NOMO-1 treated with DMSO at 0.1 percent for 48 hours (cell line): ENCODE data around the gene FBL.

ENCODE experiments used
- DNase-seq: peaks from one replicate; lab custom pipeline; 2025; ENCODE audit not compliant: unreplicated experiment; lab: John Stamatoyannopoulos, UW

The FBL gene

DNA sequence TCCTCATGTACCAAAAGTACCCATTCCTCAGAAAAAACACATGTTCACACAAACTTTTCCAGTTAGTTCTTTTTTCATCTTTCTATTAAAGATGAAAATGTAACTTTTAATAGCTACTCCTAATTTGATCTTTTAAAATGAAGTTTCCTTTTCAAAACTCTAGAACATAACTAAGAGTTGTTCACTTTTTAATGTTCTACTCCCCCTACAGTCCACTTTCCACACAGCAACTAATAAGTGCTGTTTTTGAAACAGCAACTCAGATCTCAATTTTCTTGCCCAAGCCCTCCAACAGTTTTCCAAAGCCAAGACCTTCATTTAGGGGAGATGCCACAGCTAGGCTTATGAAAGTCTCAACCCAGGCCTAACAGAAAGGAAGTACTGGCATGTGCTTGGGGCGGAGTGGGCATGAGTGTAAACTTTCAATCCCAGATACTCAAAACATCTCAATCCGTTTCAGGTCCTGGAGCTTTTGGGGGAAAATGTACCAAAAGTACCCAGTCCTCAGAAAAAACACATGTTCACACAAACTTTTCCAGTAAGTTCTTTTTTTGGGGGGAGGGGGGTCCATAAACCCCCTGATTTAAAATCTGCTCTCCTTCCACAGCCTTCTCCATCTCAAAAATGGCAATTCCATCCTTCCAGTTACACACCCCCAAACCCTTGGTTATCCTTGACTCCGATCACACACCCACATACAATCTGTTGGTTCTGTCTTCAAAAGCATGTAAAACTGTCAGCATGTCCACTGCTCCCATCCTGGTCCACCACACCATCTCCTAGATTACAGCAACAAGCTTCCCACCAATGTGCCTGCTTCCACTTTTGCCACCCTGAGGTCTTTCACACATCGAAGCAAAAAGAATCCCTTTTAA is 2.0 kb downstream of the FBL start:
- peak; percentile 52 for DNase-seq

DNA sequence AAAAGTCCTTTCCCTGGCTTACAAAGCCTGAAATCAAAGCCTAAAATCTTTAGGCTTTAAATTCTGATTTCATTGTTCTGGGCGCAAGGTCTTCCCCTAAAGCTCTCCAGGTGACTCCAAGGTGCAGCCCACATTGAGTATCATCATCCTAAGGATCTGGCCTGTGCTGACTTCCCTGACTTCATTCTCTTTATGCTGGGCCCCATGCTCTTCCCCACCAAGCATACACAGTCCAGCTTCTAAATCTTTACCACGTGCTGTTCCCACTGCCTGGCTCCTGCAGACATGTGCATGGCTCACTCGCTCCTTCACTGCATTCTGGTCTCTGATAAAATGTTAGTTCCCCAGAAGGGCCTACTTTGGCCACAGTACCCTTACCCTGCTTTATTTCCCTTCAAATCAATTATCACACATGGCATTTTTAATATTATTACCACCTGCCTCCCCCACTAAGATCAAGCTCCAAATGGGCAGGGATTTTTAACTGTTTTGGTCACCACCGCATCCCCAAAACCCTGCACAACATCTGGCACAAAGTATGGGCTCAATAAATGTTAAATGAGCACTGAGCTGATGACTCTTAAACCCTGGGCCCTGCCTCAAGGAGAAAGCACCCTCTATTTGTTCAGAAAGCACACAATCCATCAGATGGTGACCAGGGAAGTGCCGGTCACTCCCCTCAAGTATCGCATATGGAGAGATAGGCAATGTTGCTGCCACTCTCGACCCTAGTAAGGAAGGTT is 3.3 kb downstream of the FBL start:
- DNase-seq, result no peak

DNA sequence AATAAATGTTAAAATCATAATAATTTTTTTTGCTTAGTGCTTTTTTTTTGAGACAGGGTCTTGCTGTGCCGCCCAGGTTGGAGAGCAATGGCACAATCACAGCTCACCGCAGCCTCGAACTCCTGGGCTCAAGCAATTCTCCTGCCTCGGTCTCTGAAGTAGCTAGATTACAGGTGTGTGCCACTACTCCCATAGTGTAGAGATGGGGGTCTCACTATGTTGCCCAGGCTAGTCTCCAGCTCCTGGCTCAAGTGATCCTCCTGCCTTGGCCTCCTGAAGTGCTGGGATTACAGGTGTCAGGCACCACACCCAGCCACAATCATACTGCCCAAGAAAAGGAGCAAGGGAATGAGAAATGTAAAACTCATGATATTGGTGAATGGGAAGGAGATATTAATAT is 5.1 kb downstream of the FBL start:
- no peak for DNase-seq

DNA sequence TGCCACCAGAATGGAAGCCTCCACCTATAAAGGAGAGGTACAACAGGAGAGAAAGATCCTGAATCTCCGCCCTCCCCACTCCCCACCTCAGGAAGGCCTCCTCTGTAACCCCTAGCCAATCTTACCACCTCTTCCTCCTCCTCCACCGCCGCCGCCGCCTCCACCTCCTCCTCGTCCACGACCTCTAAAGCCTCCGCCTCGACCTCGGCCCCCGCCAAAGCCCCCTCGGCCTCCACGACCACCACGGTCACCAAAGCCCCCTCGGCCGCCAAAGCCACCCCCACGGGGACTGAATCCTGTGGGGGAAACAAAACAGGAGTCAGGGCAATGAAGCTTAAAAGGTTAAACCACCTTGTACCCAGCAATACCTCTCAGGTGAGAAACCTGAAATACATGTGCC is 5.7 kb downstream of the FBL start:
- no peak for DNase-seq

DNA sequence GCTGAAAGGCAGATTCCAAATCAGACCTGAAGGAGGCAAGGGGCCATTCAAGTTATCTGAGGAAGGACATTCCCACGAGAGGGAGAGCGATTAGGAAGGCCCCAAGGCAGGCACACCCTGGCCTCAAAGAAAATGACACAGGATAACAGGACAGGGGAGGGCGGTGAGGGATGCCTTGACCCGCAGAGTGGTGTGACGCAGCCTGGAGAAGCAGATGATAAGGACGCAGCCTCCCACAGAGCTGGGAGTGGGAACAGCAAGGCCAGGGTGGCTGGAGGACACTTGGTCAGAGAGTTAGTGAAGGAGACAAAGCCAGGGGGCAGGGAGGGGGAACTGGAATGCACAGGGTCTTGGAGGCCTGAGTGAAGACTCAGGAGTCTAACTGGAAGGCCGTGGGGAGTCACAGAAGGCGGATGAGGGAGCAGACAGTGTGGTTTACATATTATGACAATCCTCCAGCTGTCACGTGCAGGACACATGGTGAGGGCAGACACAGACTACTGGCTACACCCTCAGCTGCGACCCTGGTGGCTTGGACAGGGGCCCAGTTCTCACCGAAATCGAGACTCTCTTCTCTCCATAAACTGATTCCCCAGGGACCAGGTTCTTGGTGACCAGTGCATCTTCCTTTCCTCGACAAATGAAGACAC is 6.4 kb downstream of the FBL start:
- DNase-seq, result no peak

DNA sequence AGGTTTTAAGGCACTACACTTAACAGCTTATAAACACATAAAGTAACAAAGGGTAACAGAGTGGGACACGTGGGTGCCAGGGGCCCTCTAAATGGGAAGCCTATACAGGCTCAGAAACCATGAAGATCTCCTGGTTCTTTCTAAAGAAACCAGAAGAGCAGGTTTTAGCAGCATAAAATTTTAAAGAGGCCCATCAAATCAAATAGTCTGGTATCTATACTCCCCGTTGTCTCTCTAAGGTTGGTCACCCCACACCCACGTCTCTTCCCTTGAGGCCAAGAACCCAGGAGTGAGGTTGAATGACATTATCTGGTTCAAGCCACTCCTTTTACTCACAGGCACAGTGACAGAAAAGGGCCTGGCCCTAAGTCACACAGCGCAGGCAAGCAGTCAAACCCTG is 7.6 kb downstream of the FBL start:
- no peak for DNase-seq

DNA sequence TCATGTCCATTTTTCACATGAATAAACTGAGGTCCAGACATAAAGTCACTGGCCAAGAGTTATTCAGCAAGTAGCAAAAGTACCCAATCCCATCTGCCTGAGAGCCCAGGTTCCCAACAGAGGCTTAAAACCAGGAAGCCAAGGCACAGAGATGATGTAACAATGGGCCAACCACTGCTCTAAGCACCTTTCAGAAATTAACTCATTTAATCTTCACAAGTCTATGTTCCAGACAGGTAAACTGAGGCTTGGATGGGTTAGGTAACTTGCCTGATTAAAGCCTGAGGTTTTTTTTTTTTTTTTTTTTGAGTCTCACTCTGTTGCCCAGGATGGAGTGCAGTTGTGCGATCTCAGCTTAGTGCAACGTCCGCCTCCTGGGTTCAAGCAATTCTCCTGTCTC is 8.2 kb downstream of the FBL start:
- DNase-seq, result no peak

DNA sequence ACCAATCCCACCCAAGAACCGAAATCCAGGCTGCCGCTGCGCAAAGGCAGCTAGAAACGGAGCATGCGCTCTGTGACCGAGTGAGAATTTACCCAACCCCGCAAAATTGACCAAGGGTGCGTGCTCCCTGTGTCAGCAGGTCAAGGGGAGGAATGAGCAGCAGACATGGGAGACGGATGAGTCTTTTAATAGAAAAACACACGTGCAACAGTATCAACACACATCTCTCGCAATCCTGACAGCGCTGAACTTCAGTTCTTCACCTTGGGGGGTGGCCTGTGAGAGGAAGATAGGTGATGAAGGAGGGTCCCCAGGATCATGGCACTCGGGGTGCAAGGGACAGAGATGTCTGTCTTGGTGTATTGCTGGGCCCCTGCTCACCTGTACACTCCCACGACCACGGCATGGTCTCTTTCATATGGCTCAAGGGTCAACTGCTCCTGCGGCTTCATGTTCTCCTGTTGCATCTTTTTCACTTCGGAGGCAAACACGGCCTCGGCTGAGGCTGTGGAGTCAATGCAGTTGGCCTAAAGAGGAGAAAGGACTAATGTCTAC is 11.8 kb downstream of the FBL start:
- DNase-seq, result no peak

DNA sequence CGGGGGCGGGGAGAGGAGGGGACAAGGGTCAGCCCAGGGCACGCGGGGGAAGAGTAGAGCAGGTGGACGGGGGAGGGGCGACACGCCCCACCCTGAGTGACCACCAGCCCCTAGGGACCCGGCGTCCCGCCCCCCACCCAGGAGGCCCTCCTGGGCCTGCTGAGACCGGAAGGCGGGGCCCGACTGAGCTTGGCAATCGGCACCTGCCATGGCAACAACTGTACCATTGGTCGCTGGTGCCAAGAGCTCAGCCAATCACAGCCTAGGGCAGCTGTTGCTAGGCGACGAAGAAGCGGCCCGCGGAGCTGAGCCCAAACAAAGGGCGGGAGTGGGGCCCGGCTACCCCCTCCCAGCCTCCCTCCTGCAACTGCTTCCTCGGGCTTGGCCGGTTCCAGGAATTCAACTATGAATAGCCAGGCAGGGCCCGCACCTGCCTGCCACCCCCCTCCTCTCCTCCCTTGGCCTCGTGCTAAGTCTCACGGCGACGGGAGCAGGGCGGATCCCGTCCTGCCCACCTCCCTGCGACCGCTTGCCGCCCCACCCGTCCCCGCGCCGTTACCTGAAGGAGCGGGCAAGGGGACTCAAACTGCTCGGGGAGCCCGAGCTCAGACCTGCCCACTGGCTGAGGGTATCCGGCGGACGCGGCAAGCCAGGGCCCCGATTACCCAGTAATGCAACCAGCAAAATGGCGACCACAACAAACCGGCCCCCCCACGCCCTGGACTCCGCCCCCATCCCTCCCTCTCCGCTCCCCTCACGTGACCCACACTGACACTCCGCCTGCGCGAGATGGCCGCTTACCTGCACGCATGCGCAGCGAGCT is 12.5 kb downstream of the FBL start, which contains the start of gene DYRK1B:
TSS of gene DYRK1B (minus strand) at position 699 of the 823 bp plus-strand sequence. CDS start 2,295 bp downstream, outside the sequence.
- DNase-seq, result no peak

DNA sequence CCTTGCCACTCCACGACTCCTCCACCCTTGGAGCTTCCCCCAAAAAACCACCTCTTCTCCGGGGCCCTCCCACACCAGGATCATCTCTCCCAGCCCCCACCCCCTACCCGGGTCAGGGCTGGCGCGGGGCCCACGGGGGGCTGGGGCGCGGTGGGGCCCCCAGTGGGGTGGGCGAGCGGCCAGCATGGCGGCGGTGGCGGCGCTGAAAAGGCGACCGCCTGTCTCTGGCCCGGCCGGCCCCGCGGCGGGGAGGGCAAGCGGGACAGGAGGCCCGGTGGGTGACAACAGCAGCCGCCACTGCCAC is 13.1 kb downstream of the FBL start:
- no peak for DNase-seq

DNA sequence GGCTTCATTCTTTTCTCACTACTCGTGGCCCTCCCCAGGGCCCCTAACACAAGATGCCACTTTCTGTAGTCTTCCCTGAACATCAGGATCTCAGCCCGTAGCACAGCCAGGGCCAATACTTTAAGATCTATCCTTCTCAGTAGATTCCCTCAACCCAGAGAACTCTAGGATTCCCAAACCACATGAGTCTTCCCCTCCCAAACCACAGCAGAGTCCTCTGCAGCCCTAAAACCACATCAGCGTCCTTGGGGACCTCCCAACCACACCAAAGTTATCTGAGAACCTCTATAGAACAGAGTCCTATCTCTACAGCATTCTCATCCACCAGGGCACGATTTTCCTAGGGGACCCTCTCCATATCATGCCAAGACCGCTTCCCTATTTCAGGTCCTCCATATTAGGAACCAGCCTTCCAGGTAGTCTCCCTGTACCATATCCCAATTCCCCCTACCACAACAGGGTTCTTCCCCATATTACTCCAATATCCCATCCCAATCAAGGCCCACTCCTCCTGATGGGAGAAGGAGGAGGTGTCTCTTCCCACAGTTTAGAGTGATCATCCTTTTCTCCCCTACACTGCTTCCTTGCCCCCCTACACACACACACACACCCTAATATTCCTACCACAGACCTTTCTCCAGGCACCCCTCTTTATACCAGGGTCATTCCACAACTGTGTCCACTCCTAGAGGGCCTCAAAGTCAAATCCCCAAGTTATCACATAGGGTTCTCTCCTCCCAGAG is 13.7 kb downstream of the FBL start:
- no peak for DNase-seq

DNA sequence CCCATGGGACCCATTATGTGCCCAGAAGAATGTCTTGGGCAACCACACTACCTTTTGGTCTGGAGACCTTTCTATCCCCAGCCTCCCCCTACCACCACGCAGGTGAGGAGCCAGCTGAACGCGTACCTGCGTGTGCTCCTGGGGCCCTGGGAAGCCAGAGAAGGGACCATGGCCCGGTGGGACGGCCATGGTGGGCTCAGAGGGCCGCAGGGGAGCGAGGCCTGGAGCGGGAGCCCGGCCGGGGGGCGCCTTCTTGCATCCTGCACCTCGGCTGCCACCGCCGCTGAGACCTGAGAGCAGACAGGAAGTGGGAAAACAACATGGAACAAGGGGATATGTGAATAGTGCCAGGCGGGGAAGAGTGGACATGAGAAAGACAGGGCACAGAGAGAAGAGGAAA is 14.5 kb downstream of the FBL start:
- no peak for DNase-seq

DNA sequence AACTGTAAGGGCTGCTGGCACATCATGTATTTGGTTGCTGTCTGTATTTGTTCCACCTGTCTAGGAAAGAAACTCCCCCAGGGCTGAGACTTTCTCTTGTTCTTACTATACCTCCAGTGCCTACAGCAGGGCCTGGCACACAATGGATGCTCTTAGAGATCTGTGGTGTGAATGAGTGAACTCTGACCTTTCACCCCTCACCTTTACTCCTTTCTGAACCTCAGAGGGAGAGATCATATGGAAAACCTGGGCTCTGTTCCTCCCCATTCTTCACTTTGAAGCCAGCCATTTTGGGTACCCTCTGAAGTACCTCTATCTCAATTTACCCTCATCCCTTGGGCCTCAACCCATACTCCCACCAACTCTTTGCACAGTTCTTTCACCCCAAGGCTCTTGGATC is 15.3 kb downstream of the FBL start:
- no peak for DNase-seq

DNA sequence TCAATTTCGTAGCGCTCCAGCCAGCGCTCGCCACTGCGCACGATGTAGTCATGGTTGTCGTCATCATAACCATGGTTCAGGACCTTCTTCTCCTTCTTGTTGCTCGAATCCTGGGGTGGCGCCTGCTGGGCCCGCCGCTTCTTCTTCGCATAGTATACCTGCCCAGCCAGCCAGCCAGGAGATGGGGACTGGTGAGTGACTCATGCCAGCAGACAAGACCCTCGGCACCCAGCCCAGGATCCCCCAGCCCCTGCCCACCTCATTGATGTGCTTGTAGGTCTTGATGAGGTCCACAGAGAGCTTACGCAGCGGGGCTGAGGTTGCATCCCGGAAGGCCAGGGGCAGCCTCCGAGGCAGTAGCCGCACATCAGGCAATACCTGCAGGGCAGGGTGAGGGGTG is 15.8 kb downstream of the FBL start:
- no peak for DNase-seq

DNA sequence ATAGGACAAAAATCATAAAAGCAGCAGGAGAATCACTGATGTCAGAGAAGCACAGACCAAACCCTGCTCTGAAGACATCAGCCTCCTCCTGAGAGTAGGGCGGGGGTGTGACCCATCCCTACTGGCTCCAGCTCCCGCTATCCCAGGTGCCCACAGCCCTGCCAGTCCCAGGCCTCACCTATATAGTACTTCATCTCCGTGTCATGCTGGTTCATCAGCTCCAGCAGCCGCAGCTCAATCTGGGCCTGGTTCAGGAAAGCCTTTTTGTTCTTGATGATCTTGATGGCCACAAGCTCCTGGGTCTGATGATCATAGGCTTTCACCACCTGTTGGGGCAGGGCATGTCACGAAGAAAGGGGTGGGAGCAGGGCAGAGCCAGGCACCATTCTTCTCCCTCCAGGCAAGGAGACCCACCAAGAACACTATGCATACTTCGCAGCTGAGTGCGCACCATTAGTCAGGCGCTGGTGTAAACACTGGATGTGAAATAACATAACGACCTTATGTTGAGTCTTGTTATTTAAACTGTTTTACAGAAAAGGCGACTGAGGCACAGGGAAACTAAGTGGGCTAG is 16.4 kb downstream of the FBL start:
- DNase-seq, result no peak

DNA sequence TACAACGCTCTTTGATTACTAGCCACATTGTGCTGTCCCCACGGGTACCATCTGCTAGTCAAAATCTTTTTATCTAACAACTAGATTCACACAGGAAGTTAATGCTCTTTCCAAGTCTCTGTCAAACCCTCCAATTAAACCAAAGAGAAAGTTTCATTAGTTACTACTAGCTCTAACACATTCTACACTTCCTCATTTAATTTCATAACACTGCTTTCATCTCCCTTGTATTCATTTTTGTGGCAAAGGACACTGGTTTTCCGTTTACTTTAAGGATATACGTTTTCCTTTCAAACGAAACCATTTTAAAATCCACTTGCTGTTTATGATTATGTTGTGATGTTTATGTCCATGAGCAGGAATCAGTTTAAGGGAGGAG is 17.5 kb downstream of the FBL start:
- DNase-seq, result peak; percentile 82

DNA sequence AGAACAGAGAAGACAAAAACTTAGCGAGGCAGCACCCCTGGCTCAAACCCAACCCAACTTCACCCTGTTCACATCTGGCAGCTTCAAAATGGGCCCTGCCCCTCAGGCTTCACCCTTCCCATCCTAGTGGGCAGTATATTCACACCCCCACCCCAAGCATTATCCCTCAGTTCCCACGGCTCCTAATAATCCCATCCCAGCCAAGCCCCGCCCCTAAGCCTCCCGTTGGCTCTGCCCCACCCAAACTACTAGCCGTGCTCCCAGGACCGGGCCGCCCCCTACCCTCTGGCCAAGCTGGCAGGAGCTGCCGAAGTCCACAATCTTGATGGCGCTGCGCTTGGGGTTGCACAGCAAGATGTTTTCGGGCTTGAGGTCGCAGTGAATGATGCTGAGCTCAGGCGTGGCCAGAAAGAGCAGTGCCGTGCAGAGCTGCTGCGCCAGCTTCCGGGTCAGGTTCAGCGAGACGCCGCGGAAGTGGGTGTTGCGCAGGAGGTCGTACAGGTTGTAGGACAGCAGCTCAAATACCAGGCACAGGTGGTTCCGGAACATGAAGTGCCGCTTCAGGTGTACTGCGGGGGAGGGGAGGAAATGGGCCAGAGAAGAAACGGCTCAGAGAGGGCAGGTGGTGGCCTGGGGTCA is 18.0 kb downstream of the FBL start:
- DNase-seq, result no peak

DNA sequence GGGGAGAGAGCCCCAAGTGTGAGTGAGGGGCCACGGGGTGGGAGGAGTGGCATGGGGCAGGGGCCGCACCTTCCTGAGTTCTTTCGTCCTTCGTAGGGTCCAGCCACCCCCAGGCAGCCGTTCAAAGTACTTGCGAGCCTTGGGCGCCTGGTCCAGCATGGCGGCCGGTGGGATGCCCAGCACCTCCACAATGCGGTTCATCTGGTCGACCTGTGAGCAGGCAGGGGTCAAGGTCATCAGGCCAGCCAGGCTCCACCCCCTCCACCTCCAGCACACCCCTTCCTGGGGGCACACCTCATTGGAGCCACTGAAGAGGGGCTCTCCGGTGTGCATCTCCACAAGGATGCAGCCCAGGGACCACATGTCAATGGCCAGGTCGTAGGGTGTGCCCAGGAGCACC is 19.0 kb downstream of the FBL start:
- no peak for DNase-seq

DNA sequence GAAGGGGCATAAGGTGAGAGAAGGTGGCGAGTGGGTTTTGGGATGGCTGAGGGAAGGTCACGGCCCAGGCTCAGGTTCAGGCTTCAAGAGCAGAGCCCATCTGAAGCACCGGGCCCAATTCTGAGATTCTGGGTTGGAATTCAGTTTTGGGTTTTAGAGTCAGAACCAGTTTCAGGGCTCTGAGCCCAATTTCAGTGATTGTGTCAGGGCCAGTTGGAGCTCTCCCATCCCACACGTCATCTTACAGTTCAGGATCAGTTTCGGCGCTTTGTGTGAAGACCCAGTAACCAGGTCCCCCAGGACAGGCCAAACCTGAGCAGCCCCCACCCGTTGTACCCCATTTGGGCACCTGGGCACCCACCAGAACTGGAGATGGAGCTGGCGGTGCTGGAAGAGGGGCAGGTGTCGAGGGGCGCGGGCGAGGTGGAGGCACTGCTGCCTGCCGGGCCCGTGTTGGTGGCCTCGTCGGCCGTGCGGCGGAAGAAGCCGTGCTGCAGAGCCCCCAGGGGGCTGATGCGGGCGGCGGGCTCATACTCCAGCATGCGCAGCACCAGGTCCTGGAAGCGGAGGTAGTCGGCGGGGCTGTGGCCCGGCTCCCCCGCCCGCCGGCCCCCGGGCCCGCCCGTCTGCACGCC is 19.8 kb downstream of the FBL start:
- no peak for DNase-seq
